GM19043 (cell line): ENCODE measurements around the gene IL6R.

Experiments
- ATAC-seq: cut with Tn5 transposase; IDR thresholded peaks from one replicate; pipeline ENCODE4 v1.9.1; 2021; ENCODE audit warnings: low read depth; ENCODE audit not compliant: unreplicated experiment

The IL6R gene

GRCh38 chr1:154502744-154503115 is 97.6 kb downstream of the IL6R start:
- no peak for ATAC-seq

- ATAC-seq = no peak
These were observed 98.8 kb downstream of the IL6R start for GRCh38 chr1:154503898-154504297.

DNA sequence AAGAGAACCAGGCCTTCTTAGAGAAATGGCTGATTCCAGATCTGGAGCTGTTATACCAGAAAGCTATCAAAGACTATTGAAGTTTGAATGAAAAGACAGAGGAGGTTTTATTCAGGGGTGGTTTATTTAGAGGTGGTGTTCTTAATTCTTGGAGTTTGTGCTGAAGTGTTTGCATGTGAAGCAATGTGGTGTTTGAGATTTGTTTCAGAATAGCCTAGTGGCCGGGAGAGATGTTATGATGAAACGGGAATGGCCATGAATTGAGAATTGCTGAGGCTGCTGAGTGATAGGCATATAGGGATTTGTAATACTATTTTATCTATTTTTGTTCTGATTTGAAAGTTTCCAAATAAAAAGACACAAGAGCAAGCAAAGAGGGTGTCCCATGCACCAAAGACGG is 107.6 kb downstream of the IL6R start:
- ATAC-seq = no peak

- ATAC-seq = no peak
These were observed 109.0 kb downstream of the IL6R start for GRCh38 chr1:154514066-154514553.

GRCh38 chr1:154517661-154518060 is 112.5 kb downstream of the IL6R start:
- ATAC-seq = no peak
